Hippocampal formation (tissue), 2 donors: Measurements from ENCODE around the gene B3GAT1.

Source experiments
- DNase-seq, 2 donors: peaks; one replicate each; lab custom pipeline; 2025; lab: John Stamatoyannopoulos, UW

The B3GAT1 gene

DNA sequence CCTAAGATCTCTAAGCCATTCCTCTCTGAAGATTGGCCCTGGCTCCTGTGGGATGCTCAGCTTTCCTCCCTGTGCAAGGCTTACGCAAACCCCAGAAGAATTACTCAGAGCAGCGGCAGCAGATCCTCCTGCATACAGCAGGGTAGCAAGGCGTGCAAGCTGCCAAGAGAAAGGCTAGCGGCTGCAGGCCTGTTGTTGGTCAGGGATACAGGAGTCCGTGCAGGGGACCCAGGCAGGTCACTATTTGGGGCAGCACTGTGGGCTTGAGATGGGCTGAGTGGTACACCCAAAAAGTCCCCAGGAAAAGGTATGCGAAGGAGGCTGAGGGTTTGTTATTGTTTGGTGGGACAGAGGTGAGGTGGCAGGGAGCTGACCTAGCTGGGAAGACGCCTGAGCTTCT, 78.7 kb downstream of the B3GAT1 start:
- no peak for DNase-seq

DNA sequence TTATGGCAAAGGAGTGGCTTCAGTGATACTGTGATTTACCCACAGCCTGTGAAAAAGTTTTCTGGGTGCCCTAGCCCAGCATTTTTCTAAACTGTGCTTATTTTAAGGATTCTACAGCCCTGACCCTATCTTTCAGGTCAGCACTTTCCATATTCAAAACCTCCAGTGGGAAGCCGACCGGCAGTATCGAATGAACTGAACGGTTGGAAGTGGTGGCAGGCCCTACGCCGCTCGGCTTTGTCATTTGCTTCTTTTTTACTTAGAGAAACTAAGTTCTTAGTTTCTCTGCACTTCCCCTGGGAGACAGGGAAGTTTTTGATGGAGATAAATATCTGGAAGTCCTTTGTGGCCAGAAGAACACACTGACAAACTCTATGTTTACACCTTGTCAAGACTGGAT, 79.3 kb downstream of the B3GAT1 start:
- DNase-seq: no peak

DNA sequence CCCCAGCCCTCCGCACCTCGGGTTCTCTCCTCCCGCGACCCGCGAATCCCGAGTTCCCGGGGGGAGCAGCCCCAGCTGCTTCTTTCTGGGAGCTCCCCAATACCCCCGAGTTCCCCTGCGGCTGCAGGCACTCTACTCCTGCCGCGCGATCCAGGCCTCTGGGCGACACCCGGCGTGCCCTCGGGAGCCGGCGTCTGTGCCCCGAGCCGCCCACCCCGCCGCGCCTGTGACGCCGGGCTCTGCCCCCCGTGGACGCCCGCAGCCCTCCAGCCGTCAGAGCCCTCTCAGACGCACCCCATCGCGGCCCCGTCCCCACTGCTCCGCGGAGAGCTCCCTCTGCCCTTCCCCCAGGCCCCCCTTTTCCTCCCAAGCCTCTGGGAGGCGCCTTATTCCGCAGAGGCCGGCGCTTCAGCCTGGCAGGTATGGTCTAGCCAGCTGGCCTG, 79.8 kb downstream of the B3GAT1 start:
- DNase-seq: no peak

DNA sequence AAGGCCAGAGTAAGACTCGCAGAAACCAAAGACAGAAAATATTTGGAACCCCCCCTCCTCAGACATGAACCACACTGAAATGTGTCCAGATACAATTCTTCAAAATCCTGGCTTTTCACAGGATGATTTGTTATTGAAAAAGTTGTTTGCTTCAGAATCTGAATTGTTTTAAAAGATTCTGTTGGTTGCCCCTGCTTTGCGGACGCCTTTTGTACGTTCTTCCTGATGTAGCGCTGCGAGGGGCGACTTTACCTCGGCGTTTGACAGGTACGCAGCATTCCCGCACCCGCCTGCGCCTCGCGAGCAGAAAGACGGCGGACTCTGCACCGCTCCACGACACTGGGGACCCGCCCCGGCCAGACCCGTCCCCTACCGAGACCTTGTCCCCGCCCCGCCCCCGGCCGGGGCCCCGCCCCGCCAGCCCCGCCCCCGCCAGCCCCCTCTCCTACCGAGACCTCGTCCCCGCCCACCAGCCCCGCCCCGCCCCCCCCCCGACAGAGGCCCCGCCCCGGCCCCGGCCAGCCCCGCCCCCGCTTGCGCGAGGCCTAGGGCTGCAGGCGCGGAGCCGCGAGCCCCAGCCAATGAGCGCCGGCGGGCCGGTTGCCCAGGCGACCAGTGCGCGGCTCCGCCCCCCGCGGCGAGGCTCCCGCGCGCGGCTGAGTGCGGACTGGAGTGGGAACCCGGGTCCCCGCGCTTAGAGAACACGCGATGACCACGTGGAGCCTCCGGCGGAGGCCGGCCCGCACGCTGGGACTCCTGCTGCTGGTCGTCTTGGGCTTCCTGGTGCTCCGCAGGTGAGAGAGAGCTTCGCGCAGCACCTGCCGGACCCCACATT, 80.5 kb downstream of the B3GAT1 start, which contains the start of gene GLB1L2:
Gene GLB1L2 (plus strand): TSS at position 635 of the 835 bp plus-strand sequence. CDS start 74 bp downstream, at position 709.
- peak; percentile 42 to 63 for DNase-seq

DNA sequence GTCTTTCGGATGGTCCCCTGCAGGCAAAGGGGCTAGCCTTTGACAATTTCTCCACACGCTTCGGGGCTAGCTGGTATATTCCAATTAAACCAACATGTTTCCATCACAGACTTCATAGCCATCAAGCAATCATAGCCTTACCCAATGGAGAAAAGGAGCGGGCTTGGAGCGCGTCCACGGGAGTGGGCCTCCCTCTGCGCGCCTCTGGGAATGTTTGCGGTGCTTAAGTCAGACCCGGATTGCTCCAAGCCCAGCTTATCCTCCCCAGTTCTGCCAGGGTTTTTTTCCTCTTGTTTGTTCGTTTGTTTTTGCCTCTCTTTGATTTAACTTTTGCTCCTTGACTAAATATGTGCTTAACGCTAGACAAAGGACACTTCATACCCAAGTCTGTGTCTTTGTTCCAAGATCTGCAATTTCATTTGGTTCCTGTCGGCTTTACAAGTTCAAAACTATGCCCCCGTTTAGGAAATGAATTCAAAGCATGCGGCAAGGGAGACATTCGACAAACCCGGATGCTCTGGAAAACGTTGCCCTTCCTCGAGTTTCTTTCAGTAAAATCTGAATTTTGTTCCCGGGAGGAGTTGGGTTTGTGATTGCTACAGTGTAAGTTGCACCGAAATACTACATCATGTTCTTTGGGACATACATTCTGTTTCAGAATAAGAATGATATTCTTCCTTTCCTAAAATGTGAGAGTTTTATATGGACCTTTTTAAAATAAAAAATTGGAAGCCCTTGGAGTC, 81.3 kb downstream of the B3GAT1 start:
- no peak for DNase-seq
